ENCODE measurements around the gene NEURL1.

The NEURL1 gene

GRCh38 chr10:103558911-103559310, 65.4 kb downstream of the NEURL1 start:
- TF ChIP-seq CTCF (IDR thresholded peaks at IDR 0.05; ENCODE audit: borderline replicate concordance, control extremely low read depth, extremely low read depth, insufficient read depth, missing control alignments) = no peak
- DNase-seq (ENCODE audit: low spot score) = no peak
- in situ Hi-C loops (cut with MboI; ENCODE audit: low sequenced_read_pairs, unreplicated experiment) = no loop called here

GRCh38 chr10:103559776-103560175, 66.3 kb downstream of the NEURL1 start:
- TF ChIP-seq CTCF (IDR thresholded peaks at IDR 0.05; ENCODE audit: borderline replicate concordance, control extremely low read depth, extremely low read depth, insufficient read depth, missing control alignments) = no peak
- in situ Hi-C loops (cut with MboI; ENCODE audit: low sequenced_read_pairs, unreplicated experiment) = no loop called here

GRCh38 chr10:103560886-103561285, 67.4 kb downstream of the NEURL1 start:
- in situ Hi-C loops (cut with MboI; ENCODE audit: low sequenced_read_pairs, unreplicated experiment) = no loop called here
- no peak for DNase-seq (ENCODE audit: low spot score)
- TF ChIP-seq CTCF (IDR thresholded peaks at IDR 0.05; ENCODE audit: borderline replicate concordance, control extremely low read depth, extremely low read depth, insufficient read depth, missing control alignments) = no peak

More at GRCh38 chr10:103559776-103560175, 66.3 kb downstream of the NEURL1 start:
- DNase-seq (ENCODE audit: low spot score) = no peak

DNA sequence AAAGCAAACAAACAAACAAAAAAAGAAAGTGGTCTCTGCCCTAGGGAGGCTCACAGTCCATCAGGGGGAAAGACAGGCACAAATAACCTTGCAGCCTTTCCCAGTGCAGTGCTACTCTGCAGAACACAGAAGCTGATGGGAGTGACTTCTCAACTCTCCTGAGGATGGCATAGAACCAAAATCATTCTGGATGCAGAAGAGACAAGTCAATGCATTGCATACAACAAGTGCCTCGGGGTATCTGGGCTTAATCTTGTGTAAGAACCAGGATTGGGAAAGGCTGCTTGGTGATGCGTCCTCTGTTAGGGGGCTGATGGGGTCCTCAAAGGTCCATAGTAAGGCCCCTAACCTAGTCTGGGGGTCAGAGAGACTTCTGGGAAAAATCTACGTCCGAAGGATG, 68.9 kb downstream of the NEURL1 start:
- DNase-seq (ENCODE audit: low spot score) = no peak
- in situ Hi-C loops (cut with MboI; ENCODE audit: low sequenced_read_pairs, unreplicated experiment) = no loop called here
- TF ChIP-seq CTCF (IDR thresholded peaks at IDR 0.05; ENCODE audit: borderline replicate concordance, control extremely low read depth, extremely low read depth, insufficient read depth, missing control alignments) = no peak

DNA sequence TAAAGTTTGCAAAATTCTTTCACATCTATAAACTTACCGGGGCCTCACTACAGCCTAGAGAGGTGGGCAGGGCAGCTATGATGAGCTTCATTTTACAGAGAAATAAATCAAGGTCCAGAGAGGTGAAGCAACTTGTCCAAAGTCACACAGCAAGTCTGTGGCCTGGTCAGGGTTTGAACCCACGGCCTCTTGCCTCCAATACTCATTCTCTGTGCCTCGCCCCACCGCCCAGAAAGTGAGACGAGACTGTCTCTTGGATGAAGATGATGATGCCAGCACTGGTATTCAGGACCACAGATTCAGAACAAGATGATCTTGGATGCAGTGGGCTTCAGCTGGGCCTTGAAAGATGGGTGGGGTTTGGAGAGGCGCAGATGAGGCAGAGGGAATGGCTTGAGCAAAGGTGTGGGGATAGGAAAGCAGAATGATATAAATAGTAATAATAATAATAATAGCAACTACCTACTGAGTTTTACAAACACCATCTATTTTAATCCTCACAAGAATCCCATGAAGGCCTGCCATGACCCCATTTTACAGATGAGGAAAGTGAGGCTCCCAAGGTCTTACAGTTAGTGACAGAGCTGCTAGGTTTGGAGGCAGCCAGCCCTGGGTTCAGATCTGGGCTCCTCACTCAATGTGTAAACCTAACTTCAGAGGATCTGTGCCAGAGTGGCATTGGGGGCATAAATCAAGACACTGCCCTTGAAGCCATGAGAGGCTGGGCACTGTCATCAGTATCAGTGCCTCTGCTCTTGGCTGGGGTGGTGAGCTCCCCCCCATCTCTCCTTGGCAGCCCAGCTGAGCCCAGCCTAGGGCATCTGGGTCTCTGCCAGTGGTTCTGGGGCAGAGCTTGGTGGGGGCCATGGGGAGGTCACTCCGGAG, 70.0 kb downstream of the NEURL1 start:
- DNase-seq (ENCODE audit: low spot score) = no peak
- in situ Hi-C loops (cut with MboI; ENCODE audit: low sequenced_read_pairs, unreplicated experiment) = no loop called here
- TF ChIP-seq CTCF (IDR thresholded peaks at IDR 0.05; ENCODE audit: borderline replicate concordance, control extremely low read depth, extremely low read depth, insufficient read depth, missing control alignments) = no peak

DNA sequence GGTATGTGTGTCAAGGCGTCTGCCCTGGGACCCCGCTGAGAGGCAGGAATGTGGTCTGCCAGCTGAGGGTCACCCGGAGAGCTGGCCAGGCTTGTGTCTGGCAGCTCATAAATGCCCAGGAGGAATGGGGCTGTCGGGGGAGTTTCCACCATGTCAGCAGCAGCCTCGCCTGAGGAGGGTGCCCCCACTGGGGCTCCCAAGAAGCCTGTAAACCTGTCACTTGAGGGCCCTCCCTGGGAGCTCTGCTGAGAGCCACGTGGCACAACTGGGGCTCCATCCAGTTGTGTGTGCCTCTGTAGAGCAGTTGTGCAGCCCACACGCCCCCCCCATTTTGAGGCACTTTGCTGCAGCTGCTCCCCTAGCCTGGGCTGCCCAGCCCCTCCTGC, 70.6 kb downstream of the NEURL1 start:
- in situ Hi-C loops (cut with MboI; ENCODE audit: low sequenced_read_pairs, unreplicated experiment) = no loop called here
- DNase-seq (ENCODE audit: low spot score) = no peak
- TF ChIP-seq CTCF (IDR thresholded peaks at IDR 0.05; ENCODE audit: borderline replicate concordance, control extremely low read depth, extremely low read depth, insufficient read depth, missing control alignments) = no peak
